ENCODE measurements around the gene TRIM62. TPM values are rescaled to one million over a fixed set of nuclear protein-coding genes. Genes with fewer than 3 reads are reported as not detected.

The TRIM62 gene
- total RNA-seq = 9.2 and 10.4 TPM in 2 replicates

GRCh38 chr1:33181921-33182341, at the start of gene TRIM62:
TRIM62 (minus strand) TSS chr1:33182043; CDS start chr1:33181432, 611 bp downstream.
- intact Hi-C loops (cut with micrococcal nuclease) = loop anchor here (1.0 to 5.0 kb wide), 11 partner anchors 74 to 1885 kb away; partner anchors contain the start of genes AK2, PHC2, RBBP4 and S100PBP

- intact Hi-C loops (cut with micrococcal nuclease) = no loop called here
Observed at GRCh38 chr1:33231166-33231565, 49.3 kb upstream of the TRIM62 start.

- intact Hi-C loops (cut with micrococcal nuclease) = no loop called here
Observed at GRCh38 chr1:33228935-33229487, 47.2 kb upstream of the TRIM62 start.

- intact Hi-C loops (cut with micrococcal nuclease) = no loop called here
Observed at GRCh38 chr1:33225586-33225985, 43.7 kb upstream of the TRIM62 start.

GRCh38 chr1:33224166-33224707, 42.4 kb upstream of the TRIM62 start:
- intact Hi-C loops (cut with micrococcal nuclease) = no loop called here

- intact Hi-C loops (cut with micrococcal nuclease) = no loop called here
Observed at GRCh38 chr1:33222381-33222780, 40.5 kb upstream of the TRIM62 start.

GRCh38 chr1:33221385-33221758, 39.5 kb upstream of the TRIM62 start:
- intact Hi-C loops (cut with micrococcal nuclease) = no loop called here

- intact Hi-C loops (cut with micrococcal nuclease) = no loop called here
Observed at GRCh38 chr1:33220676-33221384, 39.0 kb upstream of the TRIM62 start.

- intact Hi-C loops (cut with micrococcal nuclease) = no loop called here
Observed at GRCh38 chr1:33219886-33220661, 38.2 kb upstream of the TRIM62 start.

GRCh38 chr1:33211972-33212371, 30.1 kb upstream of the TRIM62 start:
- intact Hi-C loops (cut with micrococcal nuclease) = no loop called here

GRCh38 chr1:33206340-33206739, 24.5 kb upstream of the TRIM62 start:
- intact Hi-C loops (cut with micrococcal nuclease) = no loop called here

- intact Hi-C loops (cut with micrococcal nuclease) = no loop called here
Observed at GRCh38 chr1:33195556-33195955, 13.7 kb upstream of the TRIM62 start.

GRCh38 chr1:33191731-33192275, 10.0 kb upstream of the TRIM62 start:
- intact Hi-C loops (cut with micrococcal nuclease) = no loop called here

GRCh38 chr1:33190701-33191100, 8.9 kb upstream of the TRIM62 start:
- intact Hi-C loops (cut with micrococcal nuclease) = no loop called here

GRCh38 chr1:33188572-33189275, 6.9 kb upstream of the TRIM62 start:
- intact Hi-C loops (cut with micrococcal nuclease) = no loop called here

GRCh38 chr1:33186936-33187335, 5.1 kb upstream of the TRIM62 start:
- intact Hi-C loops (cut with micrococcal nuclease) = no loop called here

GRCh38 chr1:33185541-33185940, 3.7 kb upstream of the TRIM62 start:
- intact Hi-C loops (cut with micrococcal nuclease) = no loop called here

GRCh38 chr1:33183306-33183705, 1.5 kb upstream of the TRIM62 start:
- intact Hi-C loops (cut with micrococcal nuclease) = loop anchor here (5.0 kb wide), 5 partner anchors 86 to 1886 kb away; partner anchors contain the start of genes S100PBP, SNRNP40, YARS1 and ZCCHC17

- intact Hi-C loops (cut with micrococcal nuclease) = loop anchor here (1.0 to 5.0 kb wide), 7 partner anchors 86 to 1886 kb away; partner anchors contain the start of genes AK2, PHC2, S100PBP and SNRNP40
Observed at GRCh38 chr1:33182896-33183295, 1.1 kb upstream of the TRIM62 start.

- intact Hi-C loops (cut with micrococcal nuclease) = loop anchor here (1.0 to 5.0 kb wide), 7 partner anchors 85 to 1885 kb away; partner anchors contain the start of genes AK2, PHC2, S100PBP and SNRNP40
Observed at GRCh38 chr1:33182401-33182841, 578 bp upstream of the TRIM62 start.
